ENCODE measurements around the gene ADD2. TPM values are rescaled to one million over a fixed set of nuclear protein-coding genes. Genes with fewer than 3 reads are reported as not detected.

Gene ADD2
- polyA plus RNA-seq, 10 donors = 2.4 to 7.3 (median 3.2) TPM

- no peak for DNase-seq
Observed at GRCh38 chr2:70724366-70724765, 43.6 kb downstream of the ADD2 start.

- no peak for DNase-seq
Observed at GRCh38 chr2:70723286-70723885, 44.6 kb downstream of the ADD2 start.

- no peak for DNase-seq
Observed at GRCh38 chr2:70720124-70720523, 47.9 kb downstream of the ADD2 start.

- no peak for DNase-seq
Observed at GRCh38 chr2:70719231-70719630, 48.8 kb downstream of the ADD2 start.

- DNase-seq = no peak
Observed at GRCh38 chr2:70718736-70719135, 49.3 kb downstream of the ADD2 start.

GRCh38 chr2:70718241-70718640 lies 49.8 kb downstream of the ADD2 start:
- no peak for DNase-seq

GRCh38 chr2:70717431-70718038 lies 50.5 kb downstream of the ADD2 start:
- DNase-seq = no peak

GRCh38 chr2:70716951-70717350 lies 51.0 kb downstream of the ADD2 start:
- no peak for DNase-seq

GRCh38 chr2:70716131-70716743 lies 51.8 kb downstream of the ADD2 start:
- DNase-seq = no peak

GRCh38 chr2:70715071-70715985 lies 52.7 kb downstream of the ADD2 start:
- no peak for DNase-seq

GRCh38 chr2:70714141-70714905 lies 53.7 kb downstream of the ADD2 start:
- DNase-seq = no peak

GRCh38 chr2:70712916-70713315 lies 55.1 kb downstream of the ADD2 start:
- DNase-seq = no peak

GRCh38 chr2:70711191-70711590 lies 56.8 kb downstream of the ADD2 start:
- no peak for DNase-seq

- DNase-seq = peak; percentile 25 to 82 (median 30)
Observed at GRCh38 chr2:70710038-70710690, 57.8 kb downstream of the ADD2 start.

- DNase-seq = peak; percentile 43 to 91 (median 64)
Observed at GRCh38 chr2:70709275-70710037, 58.5 kb downstream of the ADD2 start.

- DNase-seq = peak in 2 of 3 donors; percentile 23 to 30
Observed at GRCh38 chr2:70708376-70709199, 59.4 kb downstream of the ADD2 start.

GRCh38 chr2:70707706-70708105 lies 60.3 kb downstream of the ADD2 start:
- no peak for DNase-seq

- no peak for DNase-seq
Observed at GRCh38 chr2:70706026-70706795, 61.8 kb downstream of the ADD2 start.

Measured in muscle of back (tissue), 11 donors.